Gastrocnemius medialis (tissue), 4 donors: ENCODE results near the gene ATP2B1.
"Not testable (repeated sequence)": the region's sequence is repeated elsewhere in the genome, so short reads cannot be mapped to it uniquely, and the experiment has no call there.

ENCODE experiments used
- CTCF ChIP-seq, 5 experiments: fragments of 450-650 bp in 3 of 5; fragments of 200-600 bp in 2 of 5; sonication (generic) in 2 of 5; IDR thresholded peaks in 4 of 5; conservative IDR thresholded peaks in 1 of 5; 1 replicate in 4 of 5; 2 replicates in 1 of 5; pipeline ENCODE4 v1.5.1; 2016 to 2019; ENCODE audit warnings: antibody characterized with exemption in 5 of 5, mild to moderate bottlenecking in 3 of 5, moderate library complexity in 3 of 5
- POLR2A ChIP-seq, 2 donors: fragments of 450-650 bp; IDR thresholded peaks; one replicate each; pipeline ENCODE4 v1.6.1; 2017; ENCODE audit warnings: antibody characterized with exemption in 2 of 2, mild to moderate bottlenecking in 2 of 2, moderate library complexity in 2 of 2

GRCh38 chr12:89697728-89698127 is 10.9 kb downstream of the ATP2B1 start:
- TF ChIP-seq POLR2A (IDR thresholded peaks at IDR 0.05); CTCF (IDR thresholded peaks at IDR 0.05 in 4 of 5, conservative IDR thresholded peaks at IDR 0.05 in 1 of 5): not testable (repeated sequence)
